ENCODE measurements around the gene IGSF21.

DNA sequence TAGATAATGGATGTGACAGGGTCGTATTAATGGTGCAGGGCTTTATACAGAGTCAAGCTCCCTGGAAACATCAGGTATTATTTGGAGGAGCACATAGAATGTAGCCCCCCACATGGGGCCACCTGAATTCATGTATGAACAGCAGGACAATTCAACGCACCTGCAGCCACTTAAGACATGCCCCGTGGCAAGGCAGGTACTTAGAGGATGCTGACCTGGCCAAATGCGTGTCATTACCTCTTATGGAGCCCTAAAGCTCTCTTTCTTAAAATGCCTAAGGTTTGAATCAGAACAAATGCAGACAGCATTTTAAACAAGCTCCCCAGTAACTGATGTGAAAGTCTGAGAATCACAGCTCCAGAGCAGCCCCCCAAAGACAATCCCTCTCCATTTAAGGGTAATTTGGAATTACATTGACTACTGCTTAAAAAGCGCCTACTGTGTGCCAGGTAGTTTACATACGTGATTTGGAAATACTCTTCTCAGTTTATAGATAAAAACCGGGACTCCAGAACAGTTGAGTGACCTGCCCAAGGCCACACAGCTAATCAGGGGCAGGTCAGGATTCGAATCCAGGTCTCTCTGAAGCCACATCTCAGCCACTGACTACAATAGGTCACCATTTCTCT is 302.1 kb downstream of the IGSF21 start:
- TF ChIP-seq POLR2A (IDR thresholded peaks at IDR 0.05; ENCODE audit: low read length) (no peak), GATA1 (IDR thresholded peaks at IDR 0.05; ENCODE audit: low read depth, low read length) (no peak)
